Subcutaneous adipose tissue (tissue), 4 donors: Measurements from ENCODE around the gene PML. TPM values are rescaled to one million over a fixed set of nuclear protein-coding genes. Genes with fewer than 3 reads are reported as not detected.

Source experiments
- total RNA-seq, 4 donors: library from RNA; depleted of rRNA; stranded (reverse); fragments of >200 nt; gene quantifications; one replicate each; pipeline ENCODE4 v1.1.0, GENCODE V29; 2016
- TF ChIP-seq, protein P1 (sequence below): fragments of 450-650 bp; IDR thresholded peaks from one replicate; pipeline ENCODE4 v1.5.1; 2016; ENCODE audit warnings: low read depth, mild to moderate bottlenecking, control low read depth, antibody characterized with exemption, moderate library complexity

Gene PML
- total RNA-seq, 4 donors from 2014 or later = 45.2 to 214 (median 65.5) TPM

DNA sequence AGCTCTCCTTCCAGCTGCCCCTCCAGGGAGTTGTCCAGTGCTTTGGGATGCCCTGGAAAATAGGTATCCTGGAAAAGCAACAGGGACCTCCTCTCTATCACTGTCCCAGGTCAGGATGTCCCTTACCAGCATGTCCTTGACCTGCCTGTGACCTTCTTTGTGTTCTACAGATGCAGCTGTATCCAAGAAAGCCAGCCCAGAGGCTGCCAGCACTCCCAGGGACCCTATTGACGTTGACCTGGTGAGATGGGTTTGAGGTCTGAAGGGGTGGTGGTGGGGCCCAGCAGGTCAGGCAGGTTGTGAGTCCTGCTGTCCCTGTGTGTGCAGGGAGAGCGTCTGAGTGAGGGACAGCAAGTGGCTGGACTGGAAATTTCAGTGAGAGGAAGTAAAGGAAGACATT lies 30.2 kb downstream of the PML start:
- TF ChIP-seq, protein P1, sequence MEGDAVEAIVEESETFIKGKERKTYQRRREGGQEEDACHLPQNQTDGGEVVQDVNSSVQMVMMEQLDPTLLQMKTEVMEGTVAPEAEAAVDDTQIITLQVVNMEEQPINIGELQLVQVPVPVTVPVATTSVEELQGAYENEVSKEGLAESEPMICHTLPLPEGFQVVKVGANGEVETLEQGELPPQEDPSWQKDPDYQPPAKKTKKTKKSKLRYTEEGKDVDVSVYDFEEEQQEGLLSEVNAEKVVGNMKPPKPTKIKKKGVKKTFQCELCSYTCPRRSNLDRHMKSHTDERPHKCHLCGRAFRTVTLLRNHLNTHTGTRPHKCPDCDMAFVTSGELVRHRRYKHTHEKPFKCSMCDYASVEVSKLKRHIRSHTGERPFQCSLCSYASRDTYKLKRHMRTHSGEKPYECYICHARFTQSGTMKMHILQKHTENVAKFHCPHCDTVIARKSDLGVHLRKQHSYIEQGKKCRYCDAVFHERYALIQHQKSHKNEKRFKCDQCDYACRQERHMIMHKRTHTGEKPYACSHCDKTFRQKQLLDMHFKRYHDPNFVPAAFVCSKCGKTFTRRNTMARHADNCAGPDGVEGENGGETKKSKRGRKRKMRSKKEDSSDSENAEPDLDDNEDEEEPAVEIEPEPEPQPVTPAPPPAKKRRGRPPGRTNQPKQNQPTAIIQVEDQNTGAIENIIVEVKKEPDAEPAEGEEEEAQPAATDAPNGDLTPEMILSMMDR = no peak

DNA sequence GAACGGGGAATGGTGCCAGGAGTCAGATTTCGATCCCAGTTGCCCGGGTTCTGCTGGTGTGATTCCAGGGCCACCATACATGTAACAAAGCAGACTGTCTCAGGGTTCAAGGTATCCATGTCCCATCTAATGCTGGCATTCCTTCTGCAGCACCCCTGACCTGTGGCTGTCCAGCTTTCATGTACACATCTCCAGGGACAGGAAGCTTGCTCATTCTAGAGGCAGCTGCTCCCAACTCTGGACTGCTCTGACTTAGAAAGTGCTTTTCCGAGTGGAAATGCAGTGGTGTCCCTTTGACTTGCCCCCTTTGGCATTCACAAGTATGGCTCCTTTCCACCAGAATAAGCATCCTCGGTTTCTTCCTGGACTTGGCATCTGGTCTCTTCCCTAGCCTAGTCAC lies 30.9 kb downstream of the PML start:
- TF ChIP-seq, protein P1 = no peak

DNA sequence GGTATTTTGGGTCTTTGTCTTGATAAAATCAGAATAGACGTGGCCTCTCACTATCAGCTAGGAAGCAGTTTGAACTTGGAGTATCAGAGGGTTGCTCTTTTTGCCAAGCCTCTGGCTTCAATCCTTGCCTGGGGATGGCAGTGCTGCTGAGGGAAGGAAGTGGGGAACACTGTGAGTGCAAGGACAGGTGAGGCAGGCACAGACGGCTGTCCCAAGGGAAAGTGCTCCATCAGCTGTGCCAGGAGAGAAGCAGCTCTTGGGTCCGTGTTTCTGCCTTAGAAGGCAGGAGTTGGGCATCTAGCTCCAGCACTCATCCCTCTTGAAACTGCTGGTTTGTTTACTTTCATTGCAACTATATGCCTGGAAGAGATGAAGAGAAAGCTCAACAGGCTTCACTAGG lies 33.2 kb downstream of the PML start:
- TF ChIP-seq, protein P1 = no peak

DNA sequence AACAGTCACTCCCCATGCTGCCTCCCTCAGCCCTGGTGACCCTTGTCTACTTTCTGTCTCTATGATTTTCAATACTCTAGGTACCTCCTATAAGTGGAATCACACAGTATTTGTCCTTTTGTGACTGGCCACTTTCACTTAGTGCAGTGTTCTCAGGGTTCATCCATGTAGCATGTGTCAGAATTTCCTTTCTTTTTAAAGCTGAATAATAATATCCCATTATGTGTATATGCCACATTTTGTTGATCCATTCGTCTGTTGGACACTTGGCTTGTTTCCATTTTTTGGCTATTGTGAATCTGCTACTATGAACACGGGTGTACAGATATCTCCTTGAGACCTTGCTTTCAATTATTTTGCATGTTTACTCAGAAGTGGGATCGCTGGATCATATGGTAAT lies 34.1 kb downstream of the PML start:
- TF ChIP-seq, protein P1 = no peak

DNA sequence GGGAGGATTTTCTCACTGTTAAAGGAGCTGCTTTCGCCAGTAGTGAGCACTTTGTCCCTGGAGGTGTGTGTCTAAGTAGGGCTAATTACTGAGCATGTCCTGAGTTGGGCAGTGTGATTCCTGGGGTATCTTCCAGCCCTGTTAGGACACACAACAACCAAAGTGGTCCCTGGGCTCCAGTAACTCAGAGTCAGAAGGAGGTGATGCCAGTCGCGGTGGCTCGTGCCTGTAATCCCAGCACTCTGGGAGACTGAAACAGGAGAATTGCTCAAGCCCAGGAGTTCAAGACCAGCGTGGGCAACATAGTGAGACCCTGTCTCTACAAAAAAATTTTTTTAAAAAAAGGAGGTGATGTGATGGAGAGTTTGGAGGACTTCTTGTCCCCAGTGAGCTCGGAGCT lies 37.5 kb downstream of the PML start:
- TF ChIP-seq, protein P1 = no peak

DNA sequence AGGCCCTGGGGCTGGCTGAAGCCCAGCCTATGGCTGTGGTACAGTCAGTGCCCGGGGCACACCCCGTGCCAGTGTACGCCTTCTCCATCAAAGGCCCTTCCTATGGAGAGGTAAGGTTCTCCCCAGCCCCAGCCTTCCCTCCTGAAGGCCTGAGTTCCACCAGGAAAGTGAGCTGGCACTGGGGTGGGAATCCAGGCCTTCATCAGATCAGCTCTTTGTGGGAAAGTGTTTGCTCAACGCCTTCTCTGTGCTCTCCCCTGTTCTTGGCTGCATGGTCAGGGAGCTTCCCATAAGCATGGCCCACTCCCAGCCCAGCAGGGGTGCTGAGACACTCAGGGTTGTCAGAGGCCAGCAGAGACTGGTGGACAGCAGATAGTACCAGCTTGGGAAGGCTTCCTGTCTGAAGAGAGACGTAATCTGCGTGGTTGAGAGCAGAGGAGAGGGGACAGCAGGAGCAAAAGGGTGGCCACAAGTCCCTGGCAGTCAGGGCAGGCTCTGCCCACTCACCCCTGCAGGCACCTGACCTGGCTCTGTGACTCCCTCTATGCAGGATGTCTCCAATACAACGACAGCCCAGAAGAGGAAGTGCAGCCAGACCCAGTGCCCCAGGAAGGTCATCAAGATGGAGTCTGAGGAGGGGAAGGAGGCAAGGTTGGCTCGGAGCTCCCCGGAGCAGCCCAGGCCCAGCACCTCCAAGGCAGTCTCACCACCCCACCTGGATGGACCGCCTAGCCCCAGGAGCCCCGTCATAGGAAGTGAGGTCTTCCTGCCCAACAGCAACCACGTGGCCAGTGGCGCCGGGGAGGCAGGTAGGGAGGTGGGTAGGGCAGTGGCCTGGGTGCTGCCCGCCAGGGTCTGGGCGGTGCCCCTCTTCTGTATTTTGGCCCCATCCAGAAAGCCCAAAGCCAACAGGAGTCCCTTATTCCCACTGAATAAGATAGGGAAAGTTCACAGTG lies 38.4 kb downstream of the PML start:
- TF ChIP-seq, protein P1 = no peak

DNA sequence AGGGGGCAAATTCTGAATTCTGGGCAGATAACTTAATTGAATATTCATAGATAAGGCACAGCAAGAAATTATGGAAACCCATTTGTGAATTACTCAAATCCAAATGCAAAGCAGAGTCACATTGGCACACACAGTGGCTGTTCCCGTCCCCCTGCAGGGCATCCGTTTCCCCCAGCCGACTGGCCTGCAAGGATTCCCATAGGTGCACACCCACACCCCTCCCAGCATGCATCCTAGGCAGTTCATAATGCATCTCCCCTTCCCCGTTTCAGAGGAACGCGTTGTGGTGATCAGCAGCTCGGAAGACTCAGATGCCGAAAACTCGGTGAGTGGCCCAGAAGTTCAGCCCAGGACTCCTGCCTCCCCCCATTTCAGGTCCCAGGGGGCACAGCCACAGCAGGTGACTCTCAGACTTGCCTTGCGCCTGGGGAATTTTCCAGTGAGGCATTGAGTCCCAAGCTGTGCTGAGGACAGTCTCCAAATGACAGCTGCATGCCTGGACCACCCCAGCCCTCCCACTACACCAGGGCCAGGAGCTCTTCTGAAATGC lies 39.8 kb downstream of the PML start:
- TF ChIP-seq, protein P1 = no peak
